GM21825 (cell line): ENCODE results near the gene IQCM.
"Not testable (repeated sequence)": the region's sequence is repeated elsewhere in the genome, so short reads cannot be mapped to it uniquely, and the experiment has no call there.

ENCODE experiments used
- ATAC-seq: cut with Tn5 transposase; IDR thresholded peaks from one replicate; pipeline ENCODE4 v1.9.1; 2021; ENCODE audit warnings: mild to moderate bottlenecking, moderate library complexity; ENCODE audit not compliant: unreplicated experiment

The IQCM gene

DNA sequence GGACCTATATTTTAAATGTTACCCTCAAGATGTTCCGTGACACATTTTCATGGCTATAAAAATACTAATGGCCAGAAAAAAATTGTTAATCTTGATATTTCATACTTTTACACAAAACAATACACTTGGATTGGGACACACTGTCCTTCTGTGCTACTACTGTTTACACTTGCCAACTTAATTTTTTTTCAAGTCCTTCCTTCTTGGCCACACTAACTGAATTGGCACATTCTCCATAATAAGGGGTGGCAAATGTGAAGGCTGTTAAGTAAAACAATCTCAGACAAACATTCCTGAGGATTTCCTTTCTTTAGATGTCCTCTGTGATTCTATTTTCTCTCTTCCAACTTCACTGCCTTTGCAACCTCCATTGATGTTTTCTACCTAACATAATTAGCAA lies 225.8 kb downstream of the IQCM start:
- ATAC-seq, result no peak

DNA sequence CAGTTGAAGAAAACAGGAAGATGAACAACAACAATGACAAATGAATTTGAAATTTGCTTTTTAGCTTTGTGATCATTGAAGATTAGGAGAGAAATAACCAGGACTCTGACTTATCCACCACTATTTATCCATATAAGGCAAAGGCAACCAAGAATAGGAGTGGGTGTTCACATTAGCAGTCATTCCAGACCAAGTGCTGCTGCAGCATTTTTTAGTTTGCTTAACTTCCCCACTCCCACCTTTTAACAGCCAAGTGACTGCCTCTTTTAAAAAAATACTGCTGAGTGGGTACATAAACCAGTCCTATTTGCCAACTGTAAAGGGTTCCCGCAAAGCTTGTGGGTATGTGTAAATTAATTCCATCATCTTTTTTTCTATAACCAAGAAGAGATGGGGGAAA lies 230.9 kb downstream of the IQCM start:
- ATAC-seq, result no peak

DNA sequence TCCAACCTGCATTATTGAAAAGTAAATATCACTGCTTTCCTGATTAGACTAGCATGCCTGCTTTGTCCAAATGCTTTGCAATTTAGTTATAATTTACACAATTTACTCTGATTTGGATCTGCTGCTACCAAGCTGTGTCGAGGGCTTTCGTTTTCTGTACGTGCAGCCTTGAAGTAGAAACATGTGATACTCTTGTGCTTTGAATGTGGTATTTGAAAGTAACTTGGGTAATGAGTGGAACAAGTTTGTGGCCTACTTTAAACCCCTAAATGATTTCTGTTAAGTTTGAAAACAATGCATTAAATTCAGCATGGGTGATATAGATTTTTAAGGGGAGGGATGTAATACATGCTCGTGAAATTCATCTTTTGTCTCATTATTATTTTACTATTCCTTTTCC lies 240.7 kb downstream of the IQCM start:
- no peak for ATAC-seq

DNA sequence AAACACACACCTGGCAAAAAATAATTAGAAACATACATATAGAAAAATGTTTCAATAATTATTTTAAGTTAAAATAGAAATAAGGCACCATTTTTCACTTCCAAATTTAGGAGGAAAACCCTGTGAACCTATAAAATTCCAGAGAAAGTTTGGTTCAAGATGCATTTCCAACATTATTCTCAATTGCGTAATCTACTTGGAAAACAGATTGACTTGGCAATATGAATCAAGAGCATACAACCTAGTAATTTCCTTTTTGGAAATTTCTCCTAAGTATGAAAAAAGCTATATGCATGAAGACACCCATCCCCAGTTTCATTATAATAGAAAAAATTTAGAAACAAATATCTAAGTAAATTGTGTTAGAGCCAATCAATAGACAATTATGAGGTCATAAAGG lies 242.9 kb downstream of the IQCM start:
- ATAC-seq, result no peak

DNA sequence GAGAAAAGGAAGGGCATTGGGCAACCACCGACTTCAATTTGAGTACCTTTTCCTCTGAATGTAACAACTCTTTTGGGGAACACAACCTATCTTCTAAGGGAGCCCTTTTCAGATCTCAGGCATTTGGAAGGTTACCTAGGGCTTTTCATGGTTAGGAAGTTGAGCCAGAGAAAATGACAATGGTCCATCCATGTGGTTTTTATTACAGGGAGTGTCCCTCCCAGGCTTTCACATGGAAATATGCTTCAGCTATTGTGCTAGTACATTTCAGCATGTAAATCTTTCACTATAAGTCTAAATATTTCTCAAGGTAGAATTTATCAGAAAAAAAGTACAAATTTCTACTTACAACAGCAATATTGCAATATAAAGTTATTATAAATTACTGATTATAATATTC lies 259.8 kb downstream of the IQCM start:
- no peak for ATAC-seq

DNA sequence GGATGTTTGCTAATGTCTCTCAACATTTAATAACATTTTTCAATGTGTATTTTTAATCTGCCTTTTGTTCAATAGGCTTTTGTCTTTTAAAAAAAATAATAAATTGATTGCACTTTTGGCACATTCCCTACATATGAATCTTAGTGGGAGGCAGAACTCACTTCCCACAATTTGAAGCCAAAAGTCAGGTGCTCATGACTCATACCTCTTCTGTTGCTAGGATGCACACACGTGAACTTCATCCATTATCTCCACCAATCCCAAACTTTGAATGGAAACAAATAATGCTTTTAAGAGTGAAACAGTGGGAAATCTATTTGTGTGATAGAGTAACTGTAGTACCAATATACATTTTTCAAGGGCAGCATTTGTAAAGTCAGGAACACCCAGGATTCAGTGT lies 260.5 kb downstream of the IQCM start:
- no peak for ATAC-seq

DNA sequence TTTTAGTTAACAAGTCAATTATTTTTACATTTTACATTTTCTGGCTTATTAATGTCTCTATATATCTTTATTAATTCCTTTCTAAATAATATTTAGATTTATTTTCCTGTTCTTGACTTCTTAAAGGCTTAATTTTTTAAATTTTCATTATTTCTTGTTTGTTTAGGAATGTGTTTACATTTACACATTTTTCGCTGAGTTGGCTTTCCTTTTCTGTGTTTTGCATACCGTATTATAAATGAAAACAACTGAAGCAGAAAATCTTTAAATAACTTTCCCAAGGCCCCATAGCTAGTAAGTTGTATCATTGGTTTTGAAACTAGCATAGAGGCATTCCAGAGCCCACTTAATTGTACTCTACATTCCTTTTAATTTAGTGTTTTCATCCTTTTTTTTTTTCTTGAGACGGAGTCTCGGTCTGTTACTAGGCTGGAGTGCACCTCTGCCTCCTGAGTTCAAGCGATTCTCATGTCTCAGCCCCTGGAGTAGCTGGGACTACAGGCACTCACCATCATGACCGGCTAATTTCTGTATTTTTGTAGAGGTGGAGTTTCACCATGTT lies 261.6 kb downstream of the IQCM start:
- ATAC-seq, result no peak

DNA sequence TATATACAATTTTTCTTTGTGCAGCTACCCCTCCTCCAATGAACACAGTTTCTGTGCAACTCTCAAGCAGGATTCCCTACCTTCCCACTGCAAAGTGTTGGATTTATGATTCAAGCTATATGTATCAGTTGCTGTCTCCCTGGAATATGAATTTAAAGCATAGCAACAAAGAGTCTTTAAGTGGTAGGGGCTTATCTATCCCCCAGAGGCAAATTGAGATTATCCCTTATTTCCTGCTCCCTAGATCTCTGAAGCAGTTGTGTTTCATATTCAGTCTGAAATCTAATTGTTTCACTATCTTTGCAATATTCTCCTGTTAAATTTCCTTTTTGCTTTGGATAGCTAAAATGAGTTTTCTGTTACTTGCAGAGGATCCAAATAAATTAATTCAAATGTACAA lies 263.0 kb downstream of the IQCM start:
- no peak for ATAC-seq

DNA sequence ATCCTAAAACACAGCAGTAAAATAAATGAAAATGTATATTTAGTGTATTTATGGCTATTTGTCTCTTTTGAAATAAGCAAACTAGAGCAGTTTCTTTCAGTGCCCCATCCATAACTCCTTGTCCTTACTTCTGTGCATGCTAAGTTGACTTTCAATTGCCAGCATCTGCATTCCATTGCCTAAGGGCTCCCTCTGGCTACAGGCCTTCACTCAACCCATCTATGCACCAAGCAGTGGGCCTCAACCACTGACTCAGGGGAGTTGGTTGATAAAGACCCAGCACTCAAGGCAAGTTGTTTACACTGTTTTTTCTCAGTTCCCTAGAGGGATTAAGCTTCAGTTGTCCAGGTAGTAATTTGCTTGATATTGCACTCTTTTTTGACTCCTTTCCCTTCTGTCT lies 265.7 kb downstream of the IQCM start:
- ATAC-seq, result no peak

DNA sequence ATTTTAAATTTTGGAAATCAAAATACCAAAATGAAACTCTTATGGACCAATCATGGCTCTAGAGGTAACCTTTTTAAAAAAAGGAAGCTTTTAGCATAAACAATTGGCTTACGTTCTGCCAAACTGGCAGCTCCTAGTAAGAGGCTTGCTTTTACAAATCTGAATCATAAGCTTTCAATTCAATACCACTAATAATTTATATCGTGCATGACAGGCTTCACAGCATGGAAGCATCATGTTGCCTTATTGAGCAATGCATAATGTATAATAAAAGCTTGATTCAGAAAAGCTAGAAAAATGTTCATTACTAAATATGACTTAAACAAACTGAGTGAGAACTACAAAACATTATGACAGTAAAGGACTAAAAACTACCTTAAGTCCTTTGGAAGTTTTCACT lies 280.9 kb downstream of the IQCM start:
- ATAC-seq, result no peak

DNA sequence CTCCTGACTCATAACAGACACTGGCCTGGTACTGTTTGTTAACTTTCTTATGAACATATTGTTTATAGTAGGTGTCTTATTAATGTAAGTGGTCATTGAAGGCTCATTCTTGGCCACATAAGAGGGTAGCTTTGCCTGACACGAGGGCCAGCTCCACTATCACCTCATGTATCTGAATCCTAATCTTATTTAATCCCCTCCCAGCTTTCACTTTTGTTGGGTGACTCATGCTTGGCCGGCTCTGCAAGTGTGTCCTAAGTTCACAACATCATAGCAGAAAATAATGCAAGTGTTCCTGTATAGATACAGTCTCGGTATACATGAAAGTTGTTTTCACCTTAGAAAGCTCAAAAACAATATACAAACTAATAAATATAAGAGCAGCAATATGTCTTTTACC lies 283.8 kb downstream of the IQCM start:
- ATAC-seq, result no peak

DNA sequence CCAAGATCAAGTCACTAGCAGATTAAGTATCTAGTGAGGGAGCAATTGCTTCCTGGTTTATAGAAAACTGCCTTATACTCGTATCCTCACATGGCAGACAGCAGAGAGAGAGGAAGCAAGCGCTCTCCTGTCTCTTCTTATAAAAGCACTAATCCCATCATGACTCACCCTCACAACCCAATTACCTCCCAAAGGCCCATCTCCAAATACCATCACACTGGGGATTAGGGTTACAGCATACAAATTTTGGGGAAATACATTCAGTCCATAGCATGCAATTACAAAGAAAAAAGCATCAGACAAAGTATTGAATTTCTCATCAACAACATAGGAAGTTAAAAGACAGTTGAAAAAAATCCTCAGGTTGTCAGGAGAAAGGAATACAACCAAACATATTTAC lies 292.6 kb downstream of the IQCM start:
- ATAC-seq, result no peak

DNA sequence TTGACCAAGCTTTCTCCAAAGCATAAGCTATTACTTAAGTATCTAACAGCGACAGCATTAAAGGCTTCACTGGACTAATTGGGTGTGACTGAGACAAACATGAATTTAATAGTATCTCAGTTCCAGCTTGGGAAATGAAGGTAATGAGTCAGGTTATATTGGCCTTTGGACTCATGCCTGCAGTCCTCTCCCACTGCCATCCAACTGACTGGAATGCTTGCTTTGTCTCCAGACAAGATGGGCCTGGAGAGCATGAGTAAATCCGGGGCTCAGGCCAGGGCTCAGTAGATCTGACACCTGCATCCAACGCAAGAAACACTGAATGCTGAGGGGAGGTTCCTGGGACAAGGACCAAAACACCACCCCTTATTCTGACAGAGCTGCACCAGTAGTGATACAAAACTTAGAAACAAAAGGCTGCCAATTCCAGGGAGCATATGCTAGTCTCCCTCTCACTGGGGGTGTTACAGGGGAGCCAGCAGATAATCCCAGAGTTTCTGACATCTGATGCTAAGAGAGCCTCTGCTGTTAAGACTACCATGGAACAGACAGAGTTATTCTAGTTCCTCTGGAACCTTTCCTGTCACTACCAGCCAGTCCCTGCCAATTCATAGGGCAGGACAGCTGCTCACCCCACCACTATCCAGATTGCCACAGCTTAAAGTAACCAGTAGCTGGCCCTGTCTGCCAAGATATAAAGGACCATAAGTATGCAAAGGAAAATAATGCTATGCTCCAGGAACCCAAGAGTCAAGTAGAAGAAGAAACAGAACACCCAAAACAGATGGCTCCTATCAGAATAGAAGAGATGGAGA lies 293.8 kb downstream of the IQCM start:
- no peak for ATAC-seq

DNA sequence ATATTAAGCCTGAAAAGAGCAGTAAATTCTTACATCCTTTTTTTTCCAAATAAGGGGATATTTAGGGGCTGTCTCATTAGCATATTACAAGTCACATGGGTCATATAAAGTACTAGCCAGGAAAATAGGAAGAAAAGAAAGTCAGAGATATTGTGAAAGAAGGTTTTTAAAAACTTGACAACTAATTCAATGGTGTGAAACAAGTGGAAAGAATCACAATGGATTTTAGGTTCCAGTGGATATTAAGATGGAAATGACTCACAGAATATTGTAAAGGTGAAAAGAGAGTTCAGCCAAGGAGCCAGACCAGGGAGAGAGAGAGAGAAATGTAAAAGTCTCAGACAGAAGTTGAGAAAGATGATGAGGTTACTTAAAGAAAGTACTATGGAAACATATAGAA lies 297.2 kb downstream of the IQCM start:
- no peak for ATAC-seq

DNA sequence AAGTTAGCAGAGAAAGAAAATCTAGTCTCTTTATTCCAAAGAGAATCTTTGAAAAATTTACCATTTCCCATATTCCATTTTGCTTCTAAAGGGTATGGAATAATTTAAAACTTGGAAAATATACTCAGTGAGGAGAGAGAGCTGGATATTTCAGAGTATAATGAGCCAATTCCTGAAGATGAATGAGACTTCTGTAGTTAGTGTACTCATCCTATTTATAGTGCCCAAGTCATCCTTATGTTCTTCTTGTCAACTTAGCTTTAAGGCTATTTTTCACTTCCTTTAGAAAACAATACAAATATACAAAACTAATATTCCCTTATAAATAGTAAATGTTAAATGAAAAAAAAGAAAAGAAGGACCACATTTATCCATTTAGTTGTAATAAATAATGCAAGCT lies 302.6 kb downstream of the IQCM start:
- no peak for ATAC-seq

DNA sequence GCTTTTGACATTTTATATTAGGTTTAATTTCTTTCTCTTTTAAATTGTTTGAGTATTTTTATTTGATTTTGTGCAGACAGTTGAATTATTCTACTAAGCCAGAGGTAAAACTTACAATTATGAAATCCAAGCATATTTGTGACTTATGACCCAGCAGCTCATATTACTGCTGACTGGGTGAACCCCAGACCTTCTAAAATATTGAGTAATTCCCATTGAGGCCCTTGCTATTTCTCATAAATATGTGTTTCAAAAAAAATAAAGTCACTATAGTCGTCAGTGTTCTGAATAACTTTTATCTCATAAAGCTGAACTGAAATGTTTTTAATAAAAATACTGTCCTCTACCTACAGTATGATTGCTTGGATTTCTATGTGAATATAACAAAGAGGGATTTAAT lies 303.1 kb downstream of the IQCM start:
- no peak for ATAC-seq

DNA sequence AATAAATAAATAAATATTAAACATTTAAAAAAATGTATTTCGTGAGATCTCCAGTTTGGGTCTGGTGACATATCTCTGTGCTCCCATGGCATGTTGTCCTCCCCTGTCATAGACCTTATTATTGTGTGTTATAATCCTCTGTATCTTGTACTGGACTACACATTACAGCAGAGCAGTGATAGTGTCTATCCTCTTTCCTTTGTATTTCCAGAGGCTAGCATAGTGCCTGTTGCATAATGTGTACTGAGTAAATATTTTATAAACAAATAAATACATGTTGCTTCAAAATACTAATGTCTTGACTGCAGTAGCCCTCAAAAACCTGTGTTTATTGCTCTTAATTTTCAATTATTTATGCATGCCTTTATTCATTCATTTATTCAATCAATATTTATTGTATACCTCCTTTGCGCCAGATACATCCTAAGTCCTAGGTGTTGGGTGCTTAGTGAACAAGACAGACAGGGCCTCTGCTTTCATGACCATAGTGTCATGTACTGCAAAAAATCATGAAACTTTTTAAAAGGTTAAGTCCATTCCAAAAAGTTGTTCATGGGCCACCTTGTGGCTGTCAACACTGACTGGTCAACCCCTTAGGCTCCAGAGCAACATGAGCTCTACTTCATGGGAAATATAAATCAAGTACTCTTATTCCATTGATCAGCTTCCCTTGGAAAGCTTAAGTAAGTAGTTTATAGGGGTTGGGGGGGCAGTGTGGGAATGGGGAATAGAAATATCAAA lies 303.9 kb downstream of the IQCM start:
- no peak for ATAC-seq

DNA sequence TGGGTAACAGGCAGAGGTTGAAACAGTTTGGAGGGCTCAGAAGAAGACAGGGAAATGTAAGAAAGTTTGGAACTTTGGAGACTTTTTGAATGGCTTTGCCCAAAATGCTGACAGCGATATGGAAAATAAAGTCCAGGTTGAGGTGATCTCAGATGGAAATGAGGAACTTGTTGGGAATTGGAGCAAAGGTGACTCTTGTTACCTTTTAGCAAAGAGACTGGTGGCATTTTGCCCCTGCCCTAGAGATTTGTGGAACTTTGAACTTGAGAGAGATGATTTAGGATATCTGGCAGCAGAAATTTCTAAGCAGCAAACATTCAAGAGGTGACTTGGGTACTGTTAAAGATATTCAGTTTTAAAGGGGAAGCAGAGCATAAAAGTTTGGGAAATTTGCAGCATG lies 308.3 kb downstream of the IQCM start:
- ATAC-seq, result not testable (repeated sequence)

DNA sequence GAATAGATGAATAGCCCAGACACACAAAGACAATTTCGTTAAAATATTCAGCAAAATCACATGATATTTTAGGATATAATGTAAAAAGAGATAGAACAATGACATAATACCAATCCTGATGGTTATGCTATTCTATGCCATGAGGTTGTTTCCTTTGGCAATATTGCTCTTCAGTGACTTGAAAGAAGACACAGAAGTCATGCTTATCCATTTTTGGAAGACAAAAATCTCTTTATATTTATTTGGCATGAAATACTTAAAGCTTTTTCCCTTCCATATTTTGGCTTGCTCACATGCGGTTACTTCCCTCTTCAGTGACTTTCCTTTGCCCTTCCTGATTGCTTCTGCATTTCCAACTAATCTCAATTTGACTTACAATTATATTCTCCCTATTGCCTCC lies 314.8 kb downstream of the IQCM start:
- no peak for ATAC-seq

DNA sequence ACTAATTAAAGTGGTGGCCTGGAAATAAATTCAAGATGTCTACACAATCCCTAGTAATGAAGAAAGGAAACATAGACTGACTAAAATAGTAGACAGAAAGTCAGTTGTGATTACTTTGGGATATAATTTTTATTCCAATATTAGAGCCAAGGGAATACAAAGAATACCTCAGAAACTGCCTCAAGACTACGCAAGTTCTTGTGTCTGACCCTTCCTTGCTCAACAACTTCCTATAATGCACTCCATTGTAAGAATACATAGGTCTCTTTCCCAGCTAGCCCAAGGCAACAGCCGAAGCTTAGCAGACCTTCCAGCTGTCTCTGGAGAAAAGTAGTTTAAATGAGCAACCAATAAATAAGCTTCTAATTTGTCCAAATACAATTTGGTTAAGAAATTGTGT lies 315.9 kb downstream of the IQCM start:
- ATAC-seq, result no peak

DNA sequence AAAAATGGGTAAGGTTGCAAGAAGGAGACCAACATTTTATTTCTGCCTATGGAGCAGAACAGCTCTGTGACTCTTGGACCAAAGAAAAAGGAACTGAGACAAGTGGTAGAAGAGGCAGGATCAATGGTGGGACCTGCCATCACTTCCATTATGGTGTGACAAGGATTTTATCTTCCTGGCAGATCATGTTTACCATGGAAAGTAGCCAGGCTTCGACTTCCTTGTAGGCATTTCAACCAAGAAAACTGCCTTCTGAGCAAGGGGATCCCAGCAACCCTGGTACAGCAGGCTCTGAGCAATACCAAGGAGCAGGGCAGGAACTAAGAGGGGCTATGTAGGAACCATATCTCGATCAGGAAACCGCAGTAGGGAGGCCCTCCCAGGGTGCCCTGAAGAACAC lies 317.4 kb downstream of the IQCM start:
- ATAC-seq, result no peak

DNA sequence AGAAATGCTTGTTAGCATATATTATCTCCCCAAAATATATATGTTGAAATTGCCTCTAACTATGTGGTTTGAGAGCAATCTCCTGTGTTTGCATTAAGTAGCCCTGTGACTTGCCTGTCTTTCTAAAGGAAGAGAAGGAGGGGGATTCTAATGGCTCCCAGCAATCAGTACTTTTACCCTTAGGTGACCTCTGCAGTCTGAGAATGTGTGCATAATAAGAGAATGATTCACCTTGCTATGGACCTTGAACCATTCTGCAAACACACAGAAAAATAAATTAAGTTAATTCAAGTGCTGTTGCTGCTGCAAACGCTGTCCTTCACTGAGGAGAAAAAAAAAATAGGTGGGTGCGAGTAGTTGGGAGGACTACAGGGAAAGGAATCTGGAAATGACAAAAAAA lies 322.2 kb downstream of the IQCM start:
- no peak for ATAC-seq
